Nephron (organoid): Measurements from ENCODE around the gene CAMTA2.
A peak's percentile ranks its signal among the peaks of the same experiment; 100 is the strongest.

ENCODE experiments used
- H3K27ac Mint-ChIP-seq, 3 experiments: 2 replicates each; pipeline ENCODE4 v1.8.0; 2020; ENCODE audit warnings: mixed read lengths in 3 of 3, mild to moderate bottlenecking in 2 of 3, moderate library complexity in 1 of 3
- H3K27me3 Mint-ChIP-seq: 2 replicates; pipeline ENCODE4 v1.8.0; 2021; ENCODE audit warnings: low read depth, mild to moderate bottlenecking, moderate library complexity, mixed read lengths
- H3K36me3 Mint-ChIP-seq: 2 replicates; pipeline ENCODE4 v1.8.0; 2020; ENCODE audit warnings: low read depth, mixed read lengths
- H3K4me1 Mint-ChIP-seq: 2 replicates; pipeline ENCODE4 v1.8.0; 2020; ENCODE audit warnings: mixed read lengths
- H3K4me3 Mint-ChIP-seq, 3 experiments: 2 replicates each; pipeline ENCODE4 v1.8.0; 2020; ENCODE audit warnings: mild to moderate bottlenecking in 3 of 3, mixed read lengths in 3 of 3, moderate library complexity in 2 of 3
- H3K9me3 Mint-ChIP-seq: 2 replicates; pipeline ENCODE4 v1.8.0; 2020; ENCODE audit warnings: mixed read lengths
- TF ChIP-seq, protein P1 (sequence below), 3 experiments: fragments of 200-600 bp; sonication (generic); IDR thresholded peaks; one replicate each; pipeline ENCODE4 v1.5.0; 2021; ENCODE audit warnings: antibody characterized with exemption in 3 of 3; ENCODE audit not compliant: unreplicated experiment in 3 of 3

CAMTA2 gene

DNA sequence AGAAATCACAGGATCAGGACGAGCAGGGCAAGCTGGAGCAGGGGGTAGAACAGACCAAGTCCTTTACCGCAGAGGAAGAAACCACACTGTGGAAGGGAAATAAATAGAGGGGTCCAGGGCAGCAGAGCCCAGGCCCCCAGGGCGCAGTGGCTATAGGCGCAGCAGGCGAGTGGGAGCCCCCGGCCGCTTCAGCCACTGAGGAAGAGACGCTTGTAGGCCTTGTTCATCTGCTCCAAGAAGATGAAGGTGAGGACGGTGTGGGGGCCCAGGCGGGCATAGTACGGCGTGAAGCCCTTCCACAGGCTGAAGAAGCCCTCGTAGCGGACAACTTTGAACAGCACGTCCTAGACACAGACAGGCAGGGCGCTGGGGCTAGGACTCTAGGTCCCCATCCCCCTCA, 49.9 kb downstream of the CAMTA2 start:
- TF ChIP-seq, protein P1, sequence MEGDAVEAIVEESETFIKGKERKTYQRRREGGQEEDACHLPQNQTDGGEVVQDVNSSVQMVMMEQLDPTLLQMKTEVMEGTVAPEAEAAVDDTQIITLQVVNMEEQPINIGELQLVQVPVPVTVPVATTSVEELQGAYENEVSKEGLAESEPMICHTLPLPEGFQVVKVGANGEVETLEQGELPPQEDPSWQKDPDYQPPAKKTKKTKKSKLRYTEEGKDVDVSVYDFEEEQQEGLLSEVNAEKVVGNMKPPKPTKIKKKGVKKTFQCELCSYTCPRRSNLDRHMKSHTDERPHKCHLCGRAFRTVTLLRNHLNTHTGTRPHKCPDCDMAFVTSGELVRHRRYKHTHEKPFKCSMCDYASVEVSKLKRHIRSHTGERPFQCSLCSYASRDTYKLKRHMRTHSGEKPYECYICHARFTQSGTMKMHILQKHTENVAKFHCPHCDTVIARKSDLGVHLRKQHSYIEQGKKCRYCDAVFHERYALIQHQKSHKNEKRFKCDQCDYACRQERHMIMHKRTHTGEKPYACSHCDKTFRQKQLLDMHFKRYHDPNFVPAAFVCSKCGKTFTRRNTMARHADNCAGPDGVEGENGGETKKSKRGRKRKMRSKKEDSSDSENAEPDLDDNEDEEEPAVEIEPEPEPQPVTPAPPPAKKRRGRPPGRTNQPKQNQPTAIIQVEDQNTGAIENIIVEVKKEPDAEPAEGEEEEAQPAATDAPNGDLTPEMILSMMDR (IDR thresholded peaks at IDR 0.05; ENCODE audit: unreplicated experiment in 3 of 3), result no peak
- peaks cover 22% of the 10 kb centered on the region for H3K36me3 Mint-ChIP-seq
- H3K9me3 Mint-ChIP-seq, result no peaks in the 10 kb centered on the region
- no peak overlapping the region for H3K27ac Mint-ChIP-seq
- peaks cover 42% of the 10 kb centered on the region for H3K4me1 Mint-ChIP-seq
- H3K27me3 Mint-ChIP-seq, result no peaks in the 10 kb centered on the region
- H3K4me3 Mint-ChIP-seq, result peak overlapping the region; percentile 91 to 98 (median 93)

DNA sequence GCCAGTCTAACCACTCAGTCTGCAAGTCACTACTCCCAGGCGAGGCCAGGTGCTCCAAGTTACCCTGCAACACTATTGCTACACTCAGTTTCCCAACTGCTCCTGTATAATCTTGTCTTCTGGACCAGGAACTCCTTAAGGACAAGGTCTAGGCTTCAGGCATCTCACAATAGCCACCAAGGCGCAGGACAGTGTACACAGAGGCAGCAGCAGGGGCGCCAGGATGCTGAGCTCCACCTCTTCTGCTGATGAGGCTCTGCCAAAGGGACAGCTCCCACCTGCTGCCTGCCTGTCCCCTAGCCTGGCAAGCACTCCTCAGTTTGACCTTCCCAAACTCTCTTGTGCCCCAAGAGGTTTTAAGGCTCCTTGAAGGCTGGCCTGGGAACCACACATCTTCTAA, 51.0 kb downstream of the CAMTA2 start:
- Mint-ChIP-seq H3K4me1 (peaks cover 35% of the 10 kb centered on the region), H3K4me3 (peak overlapping the region; percentile 12 to 36 (median 21)), H3K36me3 (peaks cover 13% of the 10 kb centered on the region), H3K27me3 (no peaks in the 10 kb centered on the region), H3K9me3 (no peaks in the 10 kb centered on the region), H3K27ac (peak overlapping the region in 1 of 3 experiments; percentile 10)
- TF ChIP-seq, protein P1 (IDR thresholded peaks at IDR 0.05; ENCODE audit: unreplicated experiment in 3 of 3), result no peak

DNA sequence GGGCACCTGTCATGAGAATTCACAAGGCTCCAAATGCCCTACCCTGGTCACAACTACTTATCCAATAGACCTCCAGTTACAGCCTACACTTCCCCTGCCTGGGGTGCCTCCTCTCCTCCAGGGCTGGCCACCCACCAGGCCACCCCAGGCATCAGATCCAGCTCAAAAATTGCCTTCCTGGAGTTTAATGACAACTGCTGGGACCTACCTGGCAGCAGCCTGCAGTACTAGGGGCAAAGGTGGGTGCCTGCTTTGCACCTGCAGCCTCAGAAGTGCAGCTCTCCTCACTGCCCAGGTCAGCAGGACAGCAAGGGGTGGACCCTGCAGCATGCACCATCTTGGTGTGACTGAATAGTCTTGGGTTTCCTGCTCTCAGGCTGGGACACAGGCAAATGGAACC, 51.8 kb downstream of the CAMTA2 start:
- H3K4me3 Mint-ChIP-seq, result no peak overlapping the region
- H3K36me3 Mint-ChIP-seq, result peaks cover 13% of the 10 kb centered on the region
- H3K27me3 Mint-ChIP-seq, result no peaks in the 10 kb centered on the region
- H3K9me3 Mint-ChIP-seq, result no peaks in the 10 kb centered on the region
- peaks cover 29% of the 10 kb centered on the region for H3K4me1 Mint-ChIP-seq
- no peak overlapping the region for H3K27ac Mint-ChIP-seq
- TF ChIP-seq, protein P1 (IDR thresholded peaks at IDR 0.05; ENCODE audit: unreplicated experiment in 3 of 3), result no peak

DNA sequence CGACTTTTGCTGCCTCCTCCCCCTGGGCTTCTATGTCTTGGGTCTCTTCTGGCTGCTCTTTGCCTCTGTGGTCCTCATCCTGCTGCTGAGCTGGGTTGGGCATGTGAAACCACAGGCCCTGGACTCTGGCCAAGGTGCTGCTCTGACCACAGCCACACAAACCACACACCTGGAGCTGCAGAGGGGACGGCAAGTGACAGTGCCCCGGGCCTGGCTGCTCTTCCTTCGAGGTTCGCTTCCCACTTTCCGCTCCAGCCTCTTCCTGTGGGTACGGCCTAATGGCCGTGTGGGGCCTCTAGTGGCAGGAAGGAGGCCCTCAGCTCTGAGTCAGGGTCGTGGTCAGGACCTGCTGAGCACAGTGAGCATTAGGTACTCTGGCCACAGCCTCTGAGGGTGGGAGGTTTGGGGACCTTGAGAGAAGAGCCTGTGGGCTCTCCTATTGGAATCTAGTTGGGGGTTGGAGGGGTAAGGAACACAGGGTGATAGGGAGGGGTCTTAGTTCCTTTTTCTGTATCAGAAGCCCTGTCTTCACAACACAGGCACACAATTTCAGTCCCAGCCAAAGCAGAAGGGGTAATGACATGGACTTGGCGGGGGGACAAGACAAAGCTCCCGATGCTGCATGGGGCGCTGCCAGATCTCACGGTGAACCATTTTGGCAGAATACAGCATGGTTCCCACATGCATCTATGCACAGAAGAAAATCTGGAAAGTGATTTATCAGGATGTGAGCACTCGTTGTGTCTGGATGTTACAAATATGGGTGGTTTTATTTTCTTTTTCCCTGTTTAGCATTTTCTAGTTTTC, 53.1 kb downstream of the CAMTA2 start:
- H3K9me3 Mint-ChIP-seq, result no peaks in the 10 kb centered on the region
- H3K4me3 Mint-ChIP-seq, result peak overlapping the region in 2 of 3 experiments; percentile 0 to 15
- TF ChIP-seq, protein P1 (IDR thresholded peaks at IDR 0.05; ENCODE audit: unreplicated experiment in 3 of 3), result peak in 1 of 3 experiments; percentile 8
- no peaks in the 10 kb centered on the region for H3K27me3 Mint-ChIP-seq
- H3K4me1 Mint-ChIP-seq, result peaks cover 23% of the 10 kb centered on the region
- H3K27ac Mint-ChIP-seq, result peak overlapping the region in 1 of 3 experiments; percentile 26
- peaks cover 10% of the 10 kb centered on the region for H3K36me3 Mint-ChIP-seq

DNA sequence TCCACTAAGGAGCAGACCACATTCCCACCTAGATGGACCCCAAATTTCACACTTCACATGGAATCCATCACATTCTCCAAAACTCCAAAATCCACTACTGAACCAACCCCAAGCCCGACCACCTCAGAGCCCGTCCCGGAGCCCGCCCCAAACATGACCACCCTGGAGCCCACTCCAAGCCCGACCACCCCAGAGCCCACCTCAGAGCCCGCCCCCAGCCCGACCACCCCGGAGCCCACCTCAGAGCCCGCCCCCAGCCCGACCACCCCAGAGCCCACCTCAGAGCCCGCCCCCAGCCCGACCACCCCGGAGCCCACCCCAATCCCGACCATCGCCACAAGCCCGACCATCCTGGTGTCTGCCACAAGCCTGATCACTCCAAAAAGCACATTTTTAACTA, 53.8 kb downstream of the CAMTA2 start:
- Mint-ChIP-seq H3K4me3 (no peak overlapping the region), H3K9me3 (no peaks in the 10 kb centered on the region), H3K4me1 (peaks cover 16% of the 10 kb centered on the region), H3K27me3 (no peaks in the 10 kb centered on the region), H3K36me3 (peaks cover 10% of the 10 kb centered on the region), H3K27ac (peak overlapping the region in 1 of 3 experiments; percentile 47)
- TF ChIP-seq, protein P1 (IDR thresholded peaks at IDR 0.05; ENCODE audit: unreplicated experiment in 3 of 3), result no peak

DNA sequence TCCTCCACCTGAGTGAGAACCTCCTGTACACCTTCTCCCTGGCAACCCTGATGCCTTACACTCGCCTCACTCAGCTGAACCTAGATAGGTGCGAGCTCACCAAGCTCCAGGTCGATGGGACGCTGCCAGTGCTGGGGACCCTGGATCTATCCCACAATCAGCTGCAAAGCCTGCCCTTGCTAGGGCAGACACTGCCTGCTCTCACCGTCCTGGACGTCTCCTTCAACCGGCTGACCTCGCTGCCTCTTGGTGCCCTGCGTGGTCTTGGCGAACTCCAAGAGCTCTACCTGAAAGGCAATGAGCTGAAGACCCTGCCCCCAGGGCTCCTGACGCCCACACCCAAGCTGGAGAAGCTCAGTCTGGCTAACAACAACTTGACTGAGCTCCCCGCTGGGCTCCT, 54.7 kb downstream of the CAMTA2 start:
- Mint-ChIP-seq H3K9me3 (no peaks in the 10 kb centered on the region), H3K4me1 (peaks cover 10% of the 10 kb centered on the region)

More for the DNA sequence above, 54.7 kb downstream of the CAMTA2 start:
- no peak overlapping the region for H3K4me3 Mint-ChIP-seq
- H3K36me3 Mint-ChIP-seq, result peaks cover 10% of the 10 kb centered on the region
- no peaks in the 10 kb centered on the region for H3K27me3 Mint-ChIP-seq
- no peak overlapping the region for H3K27ac Mint-ChIP-seq
- TF ChIP-seq, protein P1 (IDR thresholded peaks at IDR 0.05; ENCODE audit: unreplicated experiment in 3 of 3), result no peak
